GM21576 (cell line): ENCODE results near the gene ZFPL1.
A peak's percentile ranks its signal among the peaks of the same experiment; 100 is the strongest.
"Not testable (repeated sequence)": the region's sequence is repeated elsewhere in the genome, so short reads cannot be mapped to it uniquely, and the experiment has no call there.

Experiments
- ATAC-seq: cut with Tn5 transposase; IDR thresholded peaks from one replicate; pipeline ENCODE4 v1.9.1; 2021; ENCODE audit warnings: mild to moderate bottlenecking, moderate library complexity; ENCODE audit not compliant: unreplicated experiment

Gene ZFPL1

DNA sequence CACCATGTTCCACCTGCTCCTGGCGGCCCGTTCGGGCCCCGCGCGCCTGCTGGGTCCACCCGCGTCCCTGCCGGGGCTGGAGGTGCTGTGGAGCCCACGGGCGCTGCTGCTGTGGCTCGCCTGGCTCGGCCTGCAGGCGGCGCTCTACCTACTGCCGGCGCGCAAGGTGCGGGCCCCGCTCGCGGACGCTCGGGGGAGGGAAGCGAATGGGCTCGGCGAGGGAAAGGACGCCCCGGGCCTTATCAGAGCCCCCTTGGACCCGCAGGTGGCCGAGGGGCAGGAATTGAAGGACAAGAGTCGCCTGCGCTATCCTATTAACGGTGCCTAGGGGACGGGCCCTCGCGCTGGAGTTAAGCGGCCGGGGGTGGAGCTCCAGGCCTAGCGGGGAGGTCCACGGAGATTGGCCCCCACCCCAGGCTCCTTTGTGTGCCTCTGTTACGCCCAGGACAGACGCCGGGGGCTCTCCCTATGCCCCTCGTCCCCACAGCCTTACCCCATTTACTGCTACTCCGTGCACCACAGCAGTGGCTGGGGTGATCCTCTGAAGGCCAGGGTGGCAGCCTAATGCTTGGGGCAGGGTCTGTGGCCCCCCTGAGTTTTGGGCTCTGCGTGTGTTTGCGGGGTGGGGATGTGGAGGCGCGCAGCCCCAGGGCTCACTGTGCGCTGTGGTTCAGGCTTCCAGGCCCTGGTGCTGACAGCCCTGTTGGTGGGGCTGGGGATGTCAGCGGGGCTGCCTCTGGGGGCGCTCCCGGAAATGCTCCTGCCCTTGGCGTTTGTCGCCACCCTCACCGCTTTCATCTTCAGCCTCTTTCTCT is 28.7 kb downstream of the ZFPL1 start:
- ATAC-seq, result no peak

DNA sequence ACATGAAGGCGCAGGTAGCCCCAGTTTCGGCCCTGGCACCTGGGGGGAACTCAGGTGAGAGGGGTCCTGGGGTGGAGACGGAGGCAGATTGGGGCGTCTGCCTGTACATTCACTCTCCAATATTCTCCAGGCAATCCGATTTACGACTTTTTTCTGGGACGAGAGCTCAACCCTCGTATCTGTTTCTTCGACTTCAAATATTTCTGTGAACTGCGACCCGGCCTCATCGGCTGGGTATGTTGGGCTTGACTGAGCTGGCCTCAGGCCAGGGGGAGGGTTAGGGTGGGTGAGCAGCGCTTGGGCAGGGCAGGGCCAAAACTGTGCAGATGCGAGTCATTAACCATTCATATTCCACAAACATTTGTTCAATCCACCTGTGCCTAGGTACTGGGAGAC is 29.3 kb downstream of the ZFPL1 start:
- ATAC-seq, result no peak

- no peak for ATAC-seq
Measured at GRCh38 chr11:65113839-65114238, 29.8 kb downstream of the ZFPL1 start.

- ATAC-seq, result no peak
Measured at GRCh38 chr11:65114538-65115171, 30.6 kb downstream of the ZFPL1 start.

DNA sequence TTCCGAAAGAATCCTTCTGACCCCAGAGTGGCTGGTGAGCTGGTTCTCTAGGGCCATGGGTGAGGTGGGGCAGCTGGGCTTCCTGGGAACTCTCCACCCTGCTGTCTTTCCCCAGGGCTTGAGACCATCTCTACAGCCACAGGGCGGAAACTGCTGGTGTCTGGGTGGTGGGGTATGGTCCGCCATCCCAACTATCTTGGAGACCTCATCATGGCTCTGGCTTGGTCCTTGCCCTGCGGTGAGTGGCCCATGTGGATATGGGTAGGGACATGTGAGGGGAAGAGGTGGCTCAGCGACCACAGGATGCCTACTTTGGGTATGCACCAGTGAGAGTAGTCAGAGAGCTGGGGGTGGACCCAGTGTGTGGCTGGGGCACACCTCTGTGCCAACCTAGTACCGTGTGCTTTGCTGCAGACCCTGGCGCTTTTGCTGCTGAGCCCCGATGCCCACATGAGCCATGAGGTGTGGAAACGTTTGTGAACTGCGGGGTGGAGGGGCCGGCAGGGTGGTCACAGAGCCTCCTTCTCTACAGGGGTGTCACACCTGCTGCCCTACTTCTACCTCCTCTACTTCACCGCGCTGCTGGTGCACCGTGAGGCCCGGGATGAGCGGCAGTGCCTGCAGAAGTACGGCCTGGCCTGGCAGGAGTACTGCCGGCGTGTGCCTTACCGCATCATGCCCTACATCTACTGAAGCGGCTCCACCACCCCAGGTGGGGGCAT is 31.5 kb downstream of the ZFPL1 start:
- no peak for ATAC-seq

DNA sequence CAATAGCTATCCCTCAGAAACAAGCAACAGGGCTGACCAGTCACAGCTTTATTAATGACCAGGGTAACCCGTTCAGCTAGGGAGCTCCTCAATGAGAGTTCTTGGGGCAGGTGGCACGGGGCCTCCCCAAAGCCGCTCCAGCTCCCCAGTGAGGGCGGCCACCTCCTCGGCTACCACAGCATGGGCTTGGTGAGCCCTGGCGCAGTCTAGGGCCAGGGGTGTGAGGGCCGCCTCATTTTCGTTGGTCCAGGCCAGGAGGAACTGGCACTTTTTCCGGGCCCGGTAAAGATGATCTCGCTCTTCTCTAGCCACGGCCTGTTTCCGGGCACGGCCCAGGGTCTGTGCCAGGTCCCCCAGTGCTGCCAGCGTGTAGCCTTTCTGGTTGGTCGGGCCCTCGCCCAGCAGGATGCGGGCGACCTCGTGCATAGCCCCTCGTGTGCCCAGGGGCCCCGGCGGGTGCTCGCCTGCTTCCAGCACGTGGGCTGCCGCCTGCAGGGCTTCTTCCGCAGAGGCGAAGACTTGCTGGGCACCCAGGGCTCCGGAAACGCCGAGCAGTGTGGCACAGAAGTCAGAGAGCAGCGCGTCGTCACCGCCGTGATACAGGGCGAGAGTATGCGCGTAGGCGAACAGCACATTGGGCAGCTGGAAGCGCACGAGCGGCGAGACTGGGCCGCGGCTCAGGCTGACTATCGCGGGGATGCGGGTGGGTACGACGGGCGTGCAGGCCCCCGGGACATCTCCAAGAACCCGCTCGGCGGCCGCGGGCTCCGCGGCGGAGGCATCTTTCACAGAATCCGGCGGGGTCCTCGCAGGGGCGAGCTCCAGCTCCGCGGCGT is 32.6 kb downstream of the ZFPL1 start:
- ATAC-seq, result no peak

DNA sequence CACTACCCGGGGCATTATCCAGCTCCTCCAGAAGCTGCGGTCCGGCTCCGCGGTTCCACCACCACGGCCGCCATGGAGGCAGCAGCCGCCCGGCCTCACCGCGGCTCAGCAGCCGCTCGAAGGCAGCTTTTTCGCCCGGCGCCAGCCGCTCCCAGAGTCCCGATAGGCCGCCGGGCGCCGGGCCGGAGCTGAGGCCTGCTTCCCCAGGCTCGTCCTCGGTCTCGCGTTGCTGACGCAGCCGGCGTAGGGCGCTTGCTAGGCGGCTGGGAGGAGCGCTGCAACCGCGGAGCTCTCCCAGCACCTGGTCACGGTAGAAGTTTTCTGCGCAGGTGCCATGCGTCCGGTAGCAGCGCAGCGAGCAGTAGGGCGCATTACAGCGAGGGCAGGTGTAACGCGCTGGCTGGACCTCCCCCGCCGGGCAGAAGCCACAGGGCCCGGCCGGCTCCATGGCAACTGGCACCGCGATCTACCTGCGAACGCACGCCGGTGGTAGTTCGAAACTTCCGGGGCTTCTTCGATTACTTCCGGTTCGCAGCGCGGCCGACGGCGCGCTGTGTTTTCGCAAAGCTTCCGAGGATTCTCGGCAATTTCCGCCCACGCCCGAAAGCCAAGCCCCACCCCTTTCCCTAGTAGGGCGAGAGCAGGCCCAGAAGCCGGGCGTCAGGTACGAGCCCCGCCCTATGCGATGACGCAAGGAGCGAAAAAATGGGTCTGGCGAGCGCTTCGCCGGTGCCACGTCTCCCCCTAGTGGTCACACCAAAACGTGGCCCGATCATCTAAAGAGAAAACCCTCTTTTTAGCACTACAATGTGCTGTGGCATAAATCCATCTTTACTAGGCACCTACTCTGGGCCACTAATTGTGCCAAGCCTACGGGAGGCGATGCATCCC is 33.4 kb downstream of the ZFPL1 start, which contains the start of gene ZNHIT2:
ZNHIT2 (minus strand) TSS at position 496 of the 891 bp plus-strand sequence; CDS start at position 448, 48 bp downstream.
- peak; percentile 52 for ATAC-seq

DNA sequence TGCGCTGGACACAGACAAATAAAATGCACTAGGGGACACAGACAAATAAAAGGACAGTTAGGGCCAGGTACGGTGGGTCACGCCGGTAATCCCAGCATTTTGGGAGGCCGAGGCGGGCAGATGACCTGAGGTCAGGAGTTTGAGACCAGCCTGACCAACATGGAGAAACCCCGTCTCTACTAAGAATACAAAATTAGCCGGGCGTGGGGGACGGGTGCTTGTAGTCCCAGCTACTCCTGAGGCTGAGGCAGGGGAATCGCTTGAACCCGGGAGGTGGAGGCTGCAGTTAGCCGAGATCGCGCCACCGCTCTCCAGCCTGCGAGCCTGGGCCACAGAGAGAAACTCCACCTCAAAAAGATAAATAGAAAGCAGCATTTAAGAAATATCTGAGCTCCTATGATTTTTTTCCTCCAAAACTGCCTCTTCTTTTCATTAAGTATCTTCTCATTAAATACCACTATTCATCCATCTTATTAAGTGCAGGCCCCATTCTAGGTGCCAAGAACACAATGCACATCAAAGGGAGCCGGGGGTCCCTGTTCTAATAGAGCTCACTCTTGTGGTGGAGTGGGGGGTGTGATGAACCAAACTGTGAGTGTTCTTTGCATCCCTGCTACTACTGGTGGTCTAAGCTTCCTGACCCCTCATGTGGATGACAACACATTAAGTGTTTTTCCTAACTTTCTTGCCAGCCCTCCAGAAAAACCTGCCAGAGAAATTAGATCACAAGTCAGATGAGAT is 34.2 kb downstream of the ZFPL1 start:
- ATAC-seq, result no peak

DNA sequence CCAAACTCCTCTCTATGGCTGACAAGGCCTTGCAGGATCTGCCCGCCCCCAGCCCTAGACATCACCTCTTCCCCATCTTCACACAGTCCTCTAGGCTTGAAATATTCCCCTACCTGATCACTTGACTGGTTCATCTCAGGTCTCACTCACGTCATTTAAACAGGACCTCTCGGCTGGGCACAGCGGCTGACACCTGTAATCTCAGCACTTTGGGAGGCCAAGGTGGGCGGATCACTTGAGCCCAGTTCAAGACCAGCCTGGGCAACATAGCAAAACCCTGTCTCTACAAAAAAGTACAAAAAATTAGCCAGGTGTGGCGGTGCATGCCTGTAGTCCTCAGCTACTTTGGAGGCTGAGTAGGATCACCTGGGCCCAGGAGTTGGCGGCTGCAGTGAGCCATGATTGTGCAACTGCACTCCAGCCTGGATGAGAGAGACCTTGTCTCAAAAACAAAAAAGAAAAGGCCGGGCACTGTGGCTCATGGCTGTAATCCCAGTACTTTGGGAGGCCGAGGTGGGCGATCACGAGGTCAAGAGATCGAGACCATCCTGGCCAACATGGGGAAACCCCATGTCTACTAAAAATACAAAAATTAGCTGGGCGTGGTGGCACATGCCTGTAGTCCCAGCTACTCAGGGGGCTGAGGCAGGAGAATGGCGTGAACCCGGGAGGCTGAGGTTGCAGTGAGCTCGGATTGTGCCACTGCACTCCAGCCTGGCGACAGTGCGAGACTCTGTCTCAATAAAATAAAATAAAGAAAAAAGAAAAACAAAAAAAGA is 35.1 kb downstream of the ZFPL1 start:
- ATAC-seq, result not testable (repeated sequence)

DNA sequence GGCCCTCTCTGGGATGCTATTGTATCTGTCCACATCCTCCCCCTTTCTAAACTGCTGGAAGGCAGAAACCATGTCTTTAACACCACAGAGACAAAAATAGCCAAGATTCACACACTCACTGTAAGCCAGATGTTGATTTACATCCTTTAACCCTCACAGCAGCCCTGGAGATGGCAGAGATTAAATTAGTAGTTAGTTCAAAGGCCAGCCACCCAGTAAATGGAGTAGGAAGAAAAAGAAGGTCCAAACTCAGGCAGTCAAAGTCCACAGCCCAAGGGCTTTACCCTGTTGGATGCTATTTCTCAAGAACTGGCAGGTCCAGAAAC is 35.6 kb downstream of the ZFPL1 start:
- ATAC-seq, result no peak

GRCh38 chr11:65120831-65121230 is 36.8 kb downstream of the ZFPL1 start:
- no peak for ATAC-seq

GRCh38 chr11:65121447-65121864 is 37.4 kb downstream of the ZFPL1 start:
- no peak for ATAC-seq

- ATAC-seq, result peak; percentile 64
Measured at GRCh38 chr11:65121865-65122696, 38.1 kb downstream of the ZFPL1 start, which contains the start of the genes FAU and MRPL49. FAU (minus strand) TSS chr11:65122134; CDS start chr11:65121813, 321 bp downstream. MRPL49 (plus strand) TSS chr11:65122321; CDS start chr11:65122347, 26 bp downstream.

DNA sequence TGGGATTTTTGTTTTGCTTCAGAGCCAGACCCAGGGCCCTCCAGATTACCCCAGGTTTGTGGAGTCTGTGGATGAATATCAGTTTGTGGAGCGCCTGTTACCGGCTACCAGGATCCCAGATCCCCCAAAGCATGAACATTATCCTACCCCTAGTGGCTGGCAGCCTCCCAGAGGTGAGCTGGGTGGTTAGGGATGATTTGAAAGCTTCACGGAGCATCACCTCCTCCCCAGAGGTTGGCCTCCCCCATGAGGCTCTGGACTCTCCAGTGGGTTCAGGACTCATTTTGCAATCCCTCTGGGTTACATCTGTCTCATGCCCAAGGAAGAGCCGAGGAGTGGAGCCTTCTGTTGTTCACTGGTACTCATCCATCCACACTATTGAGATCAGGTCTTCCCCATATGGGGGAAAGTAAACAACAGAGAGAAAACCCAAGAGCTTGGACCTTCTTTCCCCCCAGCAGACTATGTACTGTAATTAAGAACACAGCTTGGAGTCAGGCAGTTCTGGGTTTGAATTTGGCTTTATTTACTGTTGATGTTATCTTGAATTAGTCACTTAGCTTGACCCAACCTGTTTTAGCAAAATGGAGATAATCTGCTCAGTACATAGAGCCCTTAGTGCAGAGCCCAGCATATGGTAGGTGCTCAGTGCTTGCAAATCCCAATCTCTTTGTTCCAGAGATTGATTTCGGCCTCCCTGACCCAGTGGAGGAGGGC is 40.6 kb downstream of the ZFPL1 start:
- no peak for ATAC-seq

GRCh38 chr11:65125197-65126056 is 41.4 kb downstream of the ZFPL1 start:
- ATAC-seq, result no peak
